WI38 (cell line): ENCODE results near the gene PCCA.
"Not testable (repeated sequence)": the region's sequence is repeated elsewhere in the genome, so short reads cannot be mapped to it uniquely, and the experiment has no call there.

Experiments used
- H3K4me3 ChIP-seq: 2 replicates; pipeline ENCODE4 v1.5.1; 2011; ENCODE audit warnings: low read depth, mild to moderate bottlenecking, control low read depth, low read length
- CTCF ChIP-seq: IDR thresholded peaks from 2 replicates; pipeline ENCODE4 v1.5.1; 2012; ENCODE audit warnings: low read depth, mild to moderate bottlenecking, control low read depth, low read length

PCCA gene

GRCh38 chr13:100305398-100305797, 216.5 kb downstream of the PCCA start:
- H3K4me3 ChIP-seq: no peak overlapping the region
- TF ChIP-seq CTCF: no peak

GRCh38 chr13:100306030-100306429, 217.1 kb downstream of the PCCA start:
- TF ChIP-seq CTCF: no peak
- no peak overlapping the region for H3K4me3 ChIP-seq

- TF ChIP-seq CTCF: no peak
- H3K4me3 ChIP-seq: no peak overlapping the region
These were observed 217.6 kb downstream of the PCCA start for GRCh38 chr13:100306434-100306999.

GRCh38 chr13:100314132-100314910, 225.4 kb downstream of the PCCA start:
- no peak for TF ChIP-seq CTCF
- H3K4me3 ChIP-seq: no peak overlapping the region

- no peak for TF ChIP-seq CTCF
- H3K4me3 ChIP-seq: no peak overlapping the region
These were observed 226.6 kb downstream of the PCCA start for GRCh38 chr13:100315522-100315921.

- H3K4me3 ChIP-seq: not testable (repeated sequence)
These were observed 229.6 kb downstream of the PCCA start for GRCh38 chr13:100318473-100318872.

GRCh38 chr13:100323937-100324336, 235.0 kb downstream of the PCCA start:
- TF ChIP-seq CTCF: no peak
- no peak overlapping the region for H3K4me3 ChIP-seq
